Right lobe of liver (tissue), 4 donors: ENCODE results near the gene FAM236B.
"Not testable (repeated sequence)": the region's sequence is repeated elsewhere in the genome, so short reads cannot be mapped to it uniquely, and the experiment has no call there.

Experiments used
- CTCF ChIP-seq, 4 donors: fragments of 200-600 bp in 3 of 4; fragments of 450-650 bp in 1 of 4; IDR thresholded peaks; one replicate each; pipeline versions ENCODE4 v1.5.1 to v1.8.0; 2016 to 2022; ENCODE audit warnings: antibody characterized with exemption in 4 of 4, mild to moderate bottlenecking in 2 of 4
- POLR2A ChIP-seq: fragments of 450-650 bp; IDR thresholded peaks from one replicate; pipeline ENCODE4 v1.6.1; 2017; ENCODE audit warnings: antibody characterized with exemption, mild to moderate bottlenecking
- donor health status: DM: no; HTN: no; CAD: no.
- donor health status: DM: no; HTN: no; CAD: no.
- donor health status: DM: no; HTN: yes; CAD: no.

GRCh38 chrX:72830701-72831100 is 48.2 kb upstream of the FAM236B start:
- TF ChIP-seq CTCF (IDR thresholded peaks at IDR 0.05); POLR2A: not testable (repeated sequence)
